ENCODE measurements around the gene MSANTD1.

MSANTD1 gene

GRCh38 chr4:3303923-3304710 is 55.2 kb downstream of the MSANTD1 start:
- Histone ChIP-seq H3K4me1 (ENCODE audit: control insufficient read depth, insufficient read depth, low read length, poor library complexity, severe bottlenecking) (peaks cover 27% of the 10 kb centered on the region), H3K4me3 (ENCODE audit: insufficient read depth, low read depth, low read length, poor library complexity, severe bottlenecking) (no peak overlapping the region), H3K27me3 (replicated peaks; ENCODE audit: control insufficient read depth, insufficient read depth, low read length, poor library complexity, severe bottlenecking) (no peaks in the 10 kb centered on the region), H3K9me3 (ENCODE audit: control insufficient read depth, low read length) (no peaks in the 10 kb centered on the region), H3K36me3 (ENCODE audit: control insufficient read depth, insufficient read depth, low read length) (no peaks in the 10 kb centered on the region), H3K27ac (ENCODE audit: insufficient read depth, low read length, poor library complexity, severe bottlenecking) (no peak overlapping the region)
- DNase-seq = no peak

GRCh38 chr4:3304831-3305609 is 56.1 kb downstream of the MSANTD1 start:
- Histone ChIP-seq H3K36me3 (ENCODE audit: control insufficient read depth, insufficient read depth, low read length) (no peaks in the 10 kb centered on the region), H3K9me3 (ENCODE audit: control insufficient read depth, low read length) (no peaks in the 10 kb centered on the region), H3K4me1 (ENCODE audit: control insufficient read depth, insufficient read depth, low read length, poor library complexity, severe bottlenecking) (peaks cover 27% of the 10 kb centered on the region), H3K4me3 (ENCODE audit: insufficient read depth, low read depth, low read length, poor library complexity, severe bottlenecking) (no peak overlapping the region), H3K27ac (ENCODE audit: insufficient read depth, low read length, poor library complexity, severe bottlenecking) (no peak overlapping the region), H3K27me3 (replicated peaks; ENCODE audit: control insufficient read depth, insufficient read depth, low read length, poor library complexity, severe bottlenecking) (no peaks in the 10 kb centered on the region)
- DNase-seq = no peak

- H3K27ac ChIP-seq (ENCODE audit: insufficient read depth, low read length, poor library complexity, severe bottlenecking) = no peak overlapping the region
- H3K36me3 ChIP-seq (ENCODE audit: control insufficient read depth, insufficient read depth, low read length) = no peaks in the 10 kb centered on the region
- no peak for DNase-seq
- peaks cover 27% of the 10 kb centered on the region for H3K4me1 ChIP-seq (ENCODE audit: control insufficient read depth, insufficient read depth, low read length, poor library complexity, severe bottlenecking)
- H3K27me3 ChIP-seq (replicated peaks; ENCODE audit: control insufficient read depth, insufficient read depth, low read length, poor library complexity, severe bottlenecking) = no peaks in the 10 kb centered on the region
- no peak overlapping the region for H3K4me3 ChIP-seq (ENCODE audit: insufficient read depth, low read depth, low read length, poor library complexity, severe bottlenecking)
- H3K9me3 ChIP-seq (ENCODE audit: control insufficient read depth, low read length) = no peaks in the 10 kb centered on the region
Measured at GRCh38 chr4:3305610-3306371, 56.8 kb downstream of the MSANTD1 start.

Measured in effector memory CD4-positive, alpha-beta T cell (primary cell).